ENCODE data around the gene F12.
"Not testable (repeated sequence)": the region's sequence is repeated elsewhere in the genome, so short reads cannot be mapped to it uniquely, and the experiment has no call there.

F12 gene

GRCh38 chr5:177432839-177433657 lies 23.7 kb upstream of the F12 start:
- DNase-seq (ENCODE audit: low spot score): no peak

- no peak for DNase-seq (ENCODE audit: low spot score)
Measured at GRCh38 chr5:177432143-177432838, 22.9 kb upstream of the F12 start.

GRCh38 chr5:177431317-177432142 lies 22.2 kb upstream of the F12 start:
- DNase-seq (ENCODE audit: low spot score): no peak

GRCh38 chr5:177430972-177431316 lies 21.6 kb upstream of the F12 start:
- no peak for DNase-seq (ENCODE audit: low spot score)

GRCh38 chr5:177430140-177430951 lies 21.0 kb upstream of the F12 start:
- no peak for DNase-seq (ENCODE audit: low spot score)

GRCh38 chr5:177429248-177430040 lies 20.1 kb upstream of the F12 start:
- no peak for DNase-seq (ENCODE audit: low spot score)

- no peak for DNase-seq (ENCODE audit: low spot score)
Measured at GRCh38 chr5:177428574-177429217, 19.3 kb upstream of the F12 start.

- DNase-seq (ENCODE audit: low spot score): no peak
Measured at GRCh38 chr5:177427919-177428573, 18.7 kb upstream of the F12 start.

- peak; percentile 58 for DNase-seq (ENCODE audit: low spot score)
Measured at GRCh38 chr5:177427211-177427822, 18.0 kb upstream of the F12 start.

- DNase-seq (ENCODE audit: low spot score): no peak
Measured at GRCh38 chr5:177426566-177427210, 17.3 kb upstream of the F12 start, which contains the start of gene GRK6. GRK6 (plus strand) TSS chr5:177426676; CDS start chr5:177426846, 170 bp downstream.

- peak; percentile 100 for DNase-seq (ENCODE audit: low spot score)
Measured at GRCh38 chr5:177425801-177426565, 16.6 kb upstream of the F12 start.

- DNase-seq (ENCODE audit: low spot score): no peak
Measured at GRCh38 chr5:177425196-177425800, 15.9 kb upstream of the F12 start.

- DNase-seq (ENCODE audit: low spot score): no peak
Measured at GRCh38 chr5:177423671-177424070, 14.3 kb upstream of the F12 start.

- DNase-seq (ENCODE audit: low spot score): no peak
Measured at GRCh38 chr5:177421062-177421798, 11.9 kb upstream of the F12 start.

- DNase-seq (ENCODE audit: low spot score): not testable (repeated sequence)
Measured at GRCh38 chr5:177420472-177420871, 11.1 kb upstream of the F12 start.

GRCh38 chr5:177419046-177419445 lies 9.7 kb upstream of the F12 start:
- DNase-seq (ENCODE audit: low spot score): no peak
